Measurements from ENCODE around the gene NUAK1. TPM values are rescaled to one million over a fixed set of nuclear protein-coding genes. Genes with fewer than 3 reads are reported as not detected.

Gene NUAK1
- total RNA-seq, 2 donors from 2014 or later = 5.3 to 9.1 TPM

GRCh38 chr12:106160915-106161314, 22.2 kb upstream of the NUAK1 start:
- Histone ChIP-seq H3K4me3 (no peak overlapping the region), H3K27ac (no peak overlapping the region), H3K27me3 (no peaks in the 10 kb centered on the region), H3K36me3 (replicated peaks in 1 of 2; ENCODE audit: insufficient read depth in 1 of 2, low read depth in 2 of 2) (no peaks in the 10 kb centered on the region), H3K9me3 (no peaks in the 10 kb centered on the region), H3K4me1 (no peaks in the 10 kb centered on the region)
- ATAC-seq = no peak
- DNase-seq = no peak
- intact Hi-C loops (cut with DNase I) = no loop called here
- 90 to 100% methylated on average over 1 of the region's 1 CpG for WGBS, 2 donors
- TF ChIP-seq, protein P1, sequence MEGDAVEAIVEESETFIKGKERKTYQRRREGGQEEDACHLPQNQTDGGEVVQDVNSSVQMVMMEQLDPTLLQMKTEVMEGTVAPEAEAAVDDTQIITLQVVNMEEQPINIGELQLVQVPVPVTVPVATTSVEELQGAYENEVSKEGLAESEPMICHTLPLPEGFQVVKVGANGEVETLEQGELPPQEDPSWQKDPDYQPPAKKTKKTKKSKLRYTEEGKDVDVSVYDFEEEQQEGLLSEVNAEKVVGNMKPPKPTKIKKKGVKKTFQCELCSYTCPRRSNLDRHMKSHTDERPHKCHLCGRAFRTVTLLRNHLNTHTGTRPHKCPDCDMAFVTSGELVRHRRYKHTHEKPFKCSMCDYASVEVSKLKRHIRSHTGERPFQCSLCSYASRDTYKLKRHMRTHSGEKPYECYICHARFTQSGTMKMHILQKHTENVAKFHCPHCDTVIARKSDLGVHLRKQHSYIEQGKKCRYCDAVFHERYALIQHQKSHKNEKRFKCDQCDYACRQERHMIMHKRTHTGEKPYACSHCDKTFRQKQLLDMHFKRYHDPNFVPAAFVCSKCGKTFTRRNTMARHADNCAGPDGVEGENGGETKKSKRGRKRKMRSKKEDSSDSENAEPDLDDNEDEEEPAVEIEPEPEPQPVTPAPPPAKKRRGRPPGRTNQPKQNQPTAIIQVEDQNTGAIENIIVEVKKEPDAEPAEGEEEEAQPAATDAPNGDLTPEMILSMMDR (IDR thresholded peaks at IDR 0.05) = no peak

DNA sequence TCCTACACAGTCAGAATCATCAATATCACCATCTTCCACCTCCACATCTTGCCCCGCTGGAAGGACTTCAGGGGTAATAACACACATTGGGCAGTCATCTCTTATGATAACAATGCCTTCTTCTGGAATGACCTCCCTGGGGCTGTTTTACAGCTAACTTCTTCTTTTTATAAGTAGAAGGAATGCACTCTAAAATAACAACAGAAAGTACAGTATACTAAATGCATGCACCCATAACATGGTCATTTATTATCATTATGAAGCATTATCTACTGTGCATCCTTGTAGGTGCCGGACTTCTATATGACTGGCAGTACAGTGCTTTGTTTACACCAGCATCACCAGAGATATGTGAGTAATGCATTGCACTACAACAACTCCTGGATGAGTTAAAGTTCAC, 19.0 kb upstream of the NUAK1 start:
- 93 to 94% methylated on average over 2 of the region's 2 CpGs for WGBS, 2 donors
- no peaks in the 10 kb centered on the region for H3K4me1 ChIP-seq
- no peak overlapping the region for H3K27ac ChIP-seq
- no peaks in the 10 kb centered on the region for H3K36me3 ChIP-seq (replicated peaks in 1 of 2; ENCODE audit: insufficient read depth in 1 of 2, low read depth in 2 of 2)
- no peak for DNase-seq
- intact Hi-C loops (cut with DNase I) = loop anchor here (10.0 kb wide), 1 partner anchor 453 kb away; no protein-coding TSS in a partner anchor
- TF ChIP-seq POLR2A (IDR thresholded peaks at IDR 0.05) = no peak
- TF ChIP-seq, protein P1 (IDR thresholded peaks at IDR 0.05) = no peak
- H3K4me3 ChIP-seq = no peak overlapping the region
- H3K9me3 ChIP-seq = no peaks in the 10 kb centered on the region
- H3K27me3 ChIP-seq = no peaks in the 10 kb centered on the region
- ATAC-seq = no peak

- Histone ChIP-seq H3K36me3 (replicated peaks in 1 of 2; ENCODE audit: insufficient read depth in 1 of 2, low read depth in 2 of 2) (no peaks in the 10 kb centered on the region), H3K27ac (no peak overlapping the region), H3K4me1 (no peaks in the 10 kb centered on the region), H3K27me3 (no peaks in the 10 kb centered on the region), H3K4me3 (no peak overlapping the region), H3K9me3 (no peaks in the 10 kb centered on the region)
- TF ChIP-seq POLR2A (IDR thresholded peaks at IDR 0.05) = no peak
- TF ChIP-seq, protein P1 (IDR thresholded peaks at IDR 0.05) = no peak
- ATAC-seq (no peak), DNase-seq (no peak)
- intact Hi-C loops (cut with DNase I) = loop anchor here (10.0 kb wide), 1 partner anchor 450 kb away; no protein-coding TSS in a partner anchor
- 42 to 51% methylated on average over 3 of the region's 3 CpGs for WGBS, 2 donors
Observed at GRCh38 chr12:106154751-106155273, 16.1 kb upstream of the NUAK1 start.

DNA sequence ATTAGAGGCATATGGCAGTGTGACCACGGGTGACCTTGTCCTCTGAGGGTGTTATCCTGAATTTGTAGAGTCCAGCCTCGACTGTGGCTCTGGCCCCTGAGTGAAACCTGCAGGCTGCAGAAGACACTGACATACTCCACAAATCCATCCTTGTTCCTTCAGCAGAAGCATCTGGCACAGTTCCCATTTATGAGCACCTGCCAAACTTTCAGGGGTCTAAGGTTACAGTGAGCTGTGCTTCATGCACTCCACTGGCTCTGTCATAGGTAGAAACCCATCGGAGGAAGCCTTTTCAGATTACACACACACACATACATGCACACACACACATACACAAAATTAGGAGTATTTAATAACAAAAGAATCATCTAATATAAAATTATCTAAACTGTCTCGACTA, 13.6 kb upstream of the NUAK1 start:
- Histone ChIP-seq H3K4me1 (peaks cover 6% of the 10 kb centered on the region), H3K27me3 (no peaks in the 10 kb centered on the region), H3K4me3 (no peak overlapping the region), H3K27ac (no peak overlapping the region), H3K36me3 (replicated peaks in 1 of 2; ENCODE audit: insufficient read depth in 1 of 2, low read depth in 2 of 2) (no peaks in the 10 kb centered on the region), H3K9me3 (no peaks in the 10 kb centered on the region)
- no peak for TF ChIP-seq POLR2A (IDR thresholded peaks at IDR 0.05)
- TF ChIP-seq, protein P1 (IDR thresholded peaks at IDR 0.05) = no peak
- DNase-seq = no peak
- no peak for ATAC-seq
- intact Hi-C loops (cut with DNase I) = loop anchor here (10.0 kb wide), 1 partner anchor 448 kb away; no protein-coding TSS in a partner anchor
- WGBS, 2 donors = 48 to 52% methylated on average over 4 of the region's 4 CpGs

GRCh38 chr12:106150555-106150954, 11.8 kb upstream of the NUAK1 start:
- Histone ChIP-seq H3K27me3 (no peaks in the 10 kb centered on the region), H3K27ac (no peak overlapping the region), H3K36me3 (replicated peaks in 1 of 2; ENCODE audit: insufficient read depth in 1 of 2, low read depth in 2 of 2) (no peaks in the 10 kb centered on the region), H3K4me3 (no peak overlapping the region), H3K4me1 (peaks cover 11% of the 10 kb centered on the region), H3K9me3 (no peaks in the 10 kb centered on the region)
- intact Hi-C loops (cut with DNase I) = loop anchor here (10.0 kb wide), 1 partner anchor 446 kb away; no protein-coding TSS in a partner anchor
- DNase-seq (no peak), ATAC-seq (no peak)
- 62 to 80% methylated on average over 5 of the region's 5 CpGs for WGBS, 2 donors
- TF ChIP-seq POLR2A (IDR thresholded peaks at IDR 0.05) = no peak
- TF ChIP-seq, protein P1 (IDR thresholded peaks at IDR 0.05) = no peak
